Mucosa of rectum (tissue), 2 donors: Measurements from ENCODE around the gene GLIS2.

ENCODE experiments used
- H3K27ac ChIP-seq, 2 donors: one replicate each; pipeline ENCODE4 v1.7.0; 2013; ENCODE audit warnings: inconsistent platforms in 2 of 2, low read depth in 2 of 2, low read length in 2 of 2
- H3K27me3 ChIP-seq, 2 donors: one replicate each; pipeline ENCODE4 v1.7.0; 2013; ENCODE audit warnings: low read length in 2 of 2; ENCODE audit not compliant: control insufficient read depth in 2 of 2, insufficient read depth in 2 of 2
- H3K36me3 ChIP-seq, 2 donors: one replicate each; pipeline ENCODE4 v1.7.0; 2013; ENCODE audit warnings: low read length in 2 of 2; ENCODE audit not compliant: control insufficient read depth in 2 of 2, insufficient read depth in 2 of 2
- H3K4me1 ChIP-seq, 2 donors: one replicate each; pipeline ENCODE4 v1.7.0; 2013; ENCODE audit warnings: low read length in 2 of 2, mild to moderate bottlenecking in 1 of 2; ENCODE audit not compliant: control insufficient read depth in 2 of 2, insufficient read depth in 2 of 2
- H3K4me3 ChIP-seq, 2 donors: one replicate each; pipeline ENCODE4 v1.7.0; 2013; ENCODE audit warnings: low read length in 2 of 2
- H3K9ac ChIP-seq, 2 donors: one replicate each; pipeline ENCODE4 v1.7.0; 2013; ENCODE audit warnings: low read length in 2 of 2, low read depth in 1 of 2, mild to moderate bottlenecking in 1 of 2
- H3K9me3 ChIP-seq, 2 donors: one replicate each; pipeline ENCODE4 v1.7.0; 2013; ENCODE audit warnings: low read length in 2 of 2; ENCODE audit not compliant: control insufficient read depth in 2 of 2
- donor health status: healthy.
- donor health status: Normal muscosa, but diverticular disease.

GLIS2 gene

GRCh38 chr16:4297480-4297879, 18.4 kb upstream of the GLIS2 start:
- no peak overlapping the region for H3K9ac ChIP-seq
- no peak overlapping the region for H3K27ac ChIP-seq

GRCh38 chr16:4298761-4299522, 16.9 kb upstream of the GLIS2 start:
- Histone ChIP-seq H3K9ac (peak overlapping the region in 1 of 2 donors; percentile 24), H3K9me3 (no peaks in the 10 kb centered on the region), H3K27me3 (no peaks in the 10 kb centered on the region), H3K4me1 (peaks cover 9% of the 10 kb centered on the region in 2 donors), H3K4me3 (peak overlapping the region in 1 of 2 donors; percentile 26), H3K36me3 (no peaks in the 10 kb centered on the region), H3K27ac (peak overlapping the region; percentile 56 to 71)

More at GRCh38 chr16:4297480-4297879, 18.4 kb upstream of the GLIS2 start:
- no peaks in the 10 kb centered on the region for H3K27me3 ChIP-seq
- no peaks in the 10 kb centered on the region for H3K36me3 ChIP-seq
- H3K9me3 ChIP-seq, result no peaks in the 10 kb centered on the region
- H3K4me1 ChIP-seq, result peaks cover 13 to 14% of the 10 kb centered on the region in 2 donors
- no peak overlapping the region for H3K4me3 ChIP-seq

DNA sequence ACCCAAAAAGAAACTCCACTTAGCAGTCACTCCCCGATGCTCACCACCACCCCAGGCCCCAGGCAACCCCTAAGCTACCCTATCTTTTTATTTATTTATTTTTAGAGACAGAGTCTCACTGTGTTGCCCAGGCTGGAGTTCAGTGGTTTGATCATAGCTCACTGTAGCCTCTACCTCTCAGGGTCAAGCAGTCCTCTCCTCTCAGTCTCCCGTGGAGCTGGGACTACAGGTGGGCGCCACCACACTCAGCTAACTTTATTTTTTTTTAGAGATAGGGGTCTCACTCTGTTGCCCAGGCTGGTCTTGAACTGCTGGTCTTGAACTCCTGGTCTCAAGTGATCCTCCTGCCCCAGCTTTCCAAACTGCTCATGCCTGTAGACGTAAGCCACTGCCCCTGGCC, 14.7 kb upstream of the GLIS2 start:
- Histone ChIP-seq H3K36me3 (no peaks in the 10 kb centered on the region), H3K4me3 (no peak overlapping the region), H3K9me3 (no peaks in the 10 kb centered on the region), H3K9ac (no peak overlapping the region), H3K27me3 (no peaks in the 10 kb centered on the region), H3K27ac (no peak overlapping the region), H3K4me1 (peaks cover 8 to 9% of the 10 kb centered on the region in 2 donors)

DNA sequence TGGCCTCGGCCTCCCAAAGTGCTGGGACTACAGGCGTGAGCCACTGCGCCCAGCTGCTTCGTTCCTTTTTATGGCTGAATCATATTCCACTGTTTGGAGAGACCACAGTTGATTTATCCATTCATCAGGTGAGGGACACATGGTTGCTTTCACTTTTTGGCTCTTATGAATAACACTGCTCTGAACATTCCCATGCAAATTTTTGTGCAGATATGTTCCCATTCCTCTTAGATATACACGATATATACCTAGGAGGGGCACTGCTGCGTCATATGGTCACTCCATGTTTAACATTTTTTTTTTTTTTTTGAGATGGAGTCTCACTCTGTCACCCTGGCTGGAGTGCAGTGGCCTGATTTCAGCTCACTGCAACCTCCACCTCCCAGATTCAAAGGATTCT, 13.9 kb upstream of the GLIS2 start:
- H3K36me3 ChIP-seq, result no peaks in the 10 kb centered on the region
- H3K9me3 ChIP-seq, result no peaks in the 10 kb centered on the region
- no peak overlapping the region for H3K9ac ChIP-seq
- H3K4me3 ChIP-seq, result no peak overlapping the region
- H3K27ac ChIP-seq, result no peak overlapping the region
- H3K27me3 ChIP-seq, result no peaks in the 10 kb centered on the region
- H3K4me1 ChIP-seq, result peaks cover 8 to 13% of the 10 kb centered on the region in 2 donors

GRCh38 chr16:4303973-4304372, 11.9 kb upstream of the GLIS2 start:
- Histone ChIP-seq H3K36me3 (no peaks in the 10 kb centered on the region), H3K27ac (no peak overlapping the region), H3K9me3 (no peaks in the 10 kb centered on the region), H3K27me3 (no peaks in the 10 kb centered on the region), H3K4me3 (no peak overlapping the region), H3K4me1 (peaks cover 6 to 13% of the 10 kb centered on the region in 2 donors), H3K9ac (no peak overlapping the region)

GRCh38 chr16:4306470-4307214, 9.2 kb upstream of the GLIS2 start:
- no peaks in the 10 kb centered on the region for H3K9me3 ChIP-seq
- peaks cover 0 to 5% of the 10 kb centered on the region in 2 donors for H3K27me3 ChIP-seq
- no peaks in the 10 kb centered on the region for H3K36me3 ChIP-seq
- H3K4me3 ChIP-seq, result peak overlapping the region; percentile 74 to 84
- peak overlapping the region; percentile 75 to 76 for H3K27ac ChIP-seq
- H3K9ac ChIP-seq, result peak overlapping the region; percentile 52 to 58
- peaks cover 6 to 8% of the 10 kb centered on the region in 2 donors for H3K4me1 ChIP-seq

- Histone ChIP-seq H3K27me3 (peaks cover 0 to 5% of the 10 kb centered on the region in 2 donors), H3K36me3 (no peaks in the 10 kb centered on the region), H3K9me3 (no peaks in the 10 kb centered on the region), H3K4me3 (peak overlapping the region; percentile 74 to 84), H3K4me1 (peaks cover 6 to 8% of the 10 kb centered on the region in 2 donors), H3K9ac (peak overlapping the region; percentile 52 to 58), H3K27ac (peak overlapping the region; percentile 75 to 76)
Observed at GRCh38 chr16:4307215-4308037, 8.4 kb upstream of the GLIS2 start.

DNA sequence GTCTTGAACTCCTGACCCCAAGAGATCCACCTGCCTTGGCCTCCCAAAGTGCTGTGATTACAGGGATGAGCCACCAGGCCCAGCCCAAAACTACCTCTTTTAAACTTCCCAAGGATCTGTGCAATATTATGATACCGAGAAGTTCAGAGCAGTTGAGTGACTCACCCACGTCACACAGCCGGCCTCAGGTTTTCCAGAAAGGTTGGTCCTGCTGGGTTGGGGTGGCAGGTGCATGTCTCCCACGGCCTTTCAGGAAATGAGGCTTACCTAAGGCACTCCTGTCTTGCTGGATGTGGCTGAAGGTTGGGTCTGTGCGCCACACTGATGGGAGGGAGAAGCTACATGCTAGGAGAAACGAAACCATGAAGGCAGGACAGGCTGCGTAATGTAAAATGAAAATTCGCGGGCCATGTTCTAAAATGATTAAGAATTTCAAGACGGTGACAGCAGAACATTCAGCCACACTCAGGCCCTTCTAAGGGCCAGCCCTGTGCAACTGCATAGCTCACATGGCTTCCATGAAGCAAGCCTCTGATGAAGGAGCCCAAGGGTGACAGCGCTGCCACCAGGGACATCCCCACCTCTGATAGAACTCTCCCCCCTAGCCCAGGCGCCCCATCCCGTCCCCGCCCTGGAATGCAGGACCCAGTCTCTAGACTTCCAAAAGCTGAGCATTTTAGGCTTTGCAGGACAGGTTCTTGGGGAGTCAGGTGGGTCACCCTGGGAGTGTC, 6.6 kb upstream of the GLIS2 start:
- H3K9me3 ChIP-seq, result no peaks in the 10 kb centered on the region
- peaks cover 6 to 8% of the 10 kb centered on the region in 2 donors for H3K4me1 ChIP-seq
- H3K4me3 ChIP-seq, result no peak overlapping the region
- no peaks in the 10 kb centered on the region for H3K36me3 ChIP-seq
- peaks cover 4 to 8% of the 10 kb centered on the region in 2 donors for H3K27me3 ChIP-seq
- no peak overlapping the region for H3K27ac ChIP-seq
- H3K9ac ChIP-seq, result no peak overlapping the region

DNA sequence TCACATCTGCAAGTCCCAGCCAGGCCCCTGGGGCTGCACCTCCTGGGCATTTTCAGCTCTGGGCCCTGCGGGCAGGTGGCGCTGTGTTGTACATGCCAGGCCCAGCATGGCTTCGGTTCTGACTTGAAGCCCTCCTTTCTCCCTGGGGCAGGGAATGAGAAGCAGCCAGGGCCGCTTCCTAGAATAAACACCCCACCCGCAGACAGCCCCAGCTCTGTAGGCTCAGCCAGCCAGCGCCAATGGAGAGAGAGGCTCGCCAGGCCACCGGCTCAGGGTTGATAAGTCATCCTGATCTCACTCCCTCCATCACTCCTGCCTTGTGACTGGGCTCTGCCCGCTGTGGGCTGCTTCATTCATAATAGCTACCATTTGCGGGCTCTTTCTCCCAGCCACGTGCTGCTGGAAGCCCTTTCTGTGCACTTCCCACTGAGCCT, 6.0 kb upstream of the GLIS2 start:
- Histone ChIP-seq H3K4me1 (peaks cover 7 to 9% of the 10 kb centered on the region in 2 donors), H3K27ac (no peak overlapping the region), H3K36me3 (no peaks in the 10 kb centered on the region), H3K4me3 (no peak overlapping the region), H3K9ac (no peak overlapping the region), H3K9me3 (no peaks in the 10 kb centered on the region), H3K27me3 (peaks cover 8 to 14% of the 10 kb centered on the region in 2 donors)
